Dendritic cell treated with granulocyte-macrophage colony-stimulating factor and Interleukin-4, amounts not matched to agents 40 ng/mL and 50 ng/mL, for 4 days (primary cell): Measurements from ENCODE around the gene DGKE.

Experiments used
- H3K27ac Mint-ChIP-seq: one replicate; pipeline ENCODE4 v1.8.0; 2022; ENCODE audit warnings: mild to moderate bottlenecking, mixed read lengths
- H3K27me3 Mint-ChIP-seq: one replicate; pipeline ENCODE4 v1.8.0; 2022; ENCODE audit warnings: mild to moderate bottlenecking, mixed read lengths
- H3K36me3 Mint-ChIP-seq: one replicate; pipeline ENCODE4 v1.8.0; 2022; ENCODE audit warnings: low read depth, mixed read lengths
- H3K4me1 Mint-ChIP-seq: one replicate; pipeline ENCODE4 v1.8.0; 2022; ENCODE audit warnings: low read depth, mixed read lengths
- H3K4me3 Mint-ChIP-seq: one replicate; pipeline ENCODE4 v1.8.0; 2022; ENCODE audit warnings: mild to moderate bottlenecking, moderate library complexity, mixed read lengths
- H3K9me3 Mint-ChIP-seq: one replicate; pipeline ENCODE4 v1.8.0; 2022; ENCODE audit warnings: mixed read lengths
- intact Hi-C: fragments of 100-400 bp; cut with micrococcal nuclease; formaldehyde crosslinking; loops from one replicate; pipeline ENCODE4 v1.15.0; 2022

The DGKE gene

GRCh38 chr17:56880133-56880532 lies 46.2 kb downstream of the DGKE start:
- Mint-ChIP-seq H3K9me3 (peaks cover 11% of the 10 kb centered on the region), H3K4me1 (peaks cover 51% of the 10 kb centered on the region)

DNA sequence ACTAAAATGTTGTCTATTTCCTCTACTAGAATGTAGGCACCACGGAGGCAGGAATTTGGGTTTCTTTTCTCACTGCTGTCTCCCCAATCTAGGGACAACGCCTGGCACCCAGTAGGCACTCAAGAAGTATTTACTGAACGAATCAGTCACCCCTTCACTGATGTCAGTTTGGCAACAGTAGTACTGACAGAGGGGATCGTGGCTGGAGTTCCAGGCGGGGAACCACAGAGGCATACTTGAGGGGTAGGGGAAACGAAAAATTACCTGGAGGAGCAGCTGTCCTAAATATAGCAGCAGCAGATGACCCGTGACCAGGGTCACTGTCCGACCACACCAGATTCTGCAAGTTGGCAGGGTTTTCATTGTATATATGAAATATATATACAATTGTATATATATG lies 46.6 kb downstream of the DGKE start:
- Mint-ChIP-seq H3K27me3 (peaks cover 5% of the 10 kb centered on the region), H3K4me1 (peaks cover 55% of the 10 kb centered on the region), H3K27ac (no peak overlapping the region), H3K9me3 (peaks cover 11% of the 10 kb centered on the region), H3K36me3 (peaks cover 23% of the 10 kb centered on the region), H3K4me3 (no peak overlapping the region)
- intact Hi-C loops: no loop called here

More at GRCh38 chr17:56880133-56880532, 46.2 kb downstream of the DGKE start:
- peaks cover 5% of the 10 kb centered on the region for H3K27me3 Mint-ChIP-seq
- H3K4me3 Mint-ChIP-seq: no peak overlapping the region
- peaks cover 19% of the 10 kb centered on the region for H3K36me3 Mint-ChIP-seq
- no peak overlapping the region for H3K27ac Mint-ChIP-seq
- intact Hi-C loops: no loop called here

- no peak overlapping the region for H3K4me3 Mint-ChIP-seq
- intact Hi-C loops: no loop called here
- peaks cover 35% of the 10 kb centered on the region for H3K36me3 Mint-ChIP-seq
- H3K9me3 Mint-ChIP-seq: peaks cover 11% of the 10 kb centered on the region
- H3K4me1 Mint-ChIP-seq: peaks cover 54% of the 10 kb centered on the region
- no peak overlapping the region for H3K27ac Mint-ChIP-seq
- peaks cover 5% of the 10 kb centered on the region for H3K27me3 Mint-ChIP-seq
Measured at GRCh38 chr17:56881685-56882295, 47.8 kb downstream of the DGKE start.

DNA sequence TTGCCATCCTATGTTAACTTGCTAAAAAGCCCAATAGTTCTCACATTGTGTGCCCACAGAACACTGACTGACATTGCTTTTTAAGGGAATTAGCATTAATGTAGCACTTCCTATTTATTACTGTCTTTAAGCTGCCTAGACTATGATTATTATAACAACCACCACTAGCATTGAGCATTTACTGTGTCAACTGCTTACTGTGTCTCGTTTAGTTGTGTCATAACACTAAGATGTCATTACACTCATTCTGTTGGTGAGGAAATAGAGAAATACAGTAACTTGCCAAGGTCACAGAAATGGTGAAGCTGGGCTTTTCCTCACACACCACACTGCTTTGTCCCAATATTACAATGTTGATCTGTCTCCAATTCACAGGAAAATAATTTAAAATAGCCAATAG lies 49.7 kb downstream of the DGKE start:
- H3K4me3 Mint-ChIP-seq: no peak overlapping the region
- H3K4me1 Mint-ChIP-seq: peaks cover 54% of the 10 kb centered on the region
- peaks cover 48% of the 10 kb centered on the region for H3K36me3 Mint-ChIP-seq
- intact Hi-C loops: no loop called here
- peaks cover 3% of the 10 kb centered on the region for H3K27me3 Mint-ChIP-seq
- no peak overlapping the region for H3K27ac Mint-ChIP-seq
- peaks cover 14% of the 10 kb centered on the region for H3K9me3 Mint-ChIP-seq

DNA sequence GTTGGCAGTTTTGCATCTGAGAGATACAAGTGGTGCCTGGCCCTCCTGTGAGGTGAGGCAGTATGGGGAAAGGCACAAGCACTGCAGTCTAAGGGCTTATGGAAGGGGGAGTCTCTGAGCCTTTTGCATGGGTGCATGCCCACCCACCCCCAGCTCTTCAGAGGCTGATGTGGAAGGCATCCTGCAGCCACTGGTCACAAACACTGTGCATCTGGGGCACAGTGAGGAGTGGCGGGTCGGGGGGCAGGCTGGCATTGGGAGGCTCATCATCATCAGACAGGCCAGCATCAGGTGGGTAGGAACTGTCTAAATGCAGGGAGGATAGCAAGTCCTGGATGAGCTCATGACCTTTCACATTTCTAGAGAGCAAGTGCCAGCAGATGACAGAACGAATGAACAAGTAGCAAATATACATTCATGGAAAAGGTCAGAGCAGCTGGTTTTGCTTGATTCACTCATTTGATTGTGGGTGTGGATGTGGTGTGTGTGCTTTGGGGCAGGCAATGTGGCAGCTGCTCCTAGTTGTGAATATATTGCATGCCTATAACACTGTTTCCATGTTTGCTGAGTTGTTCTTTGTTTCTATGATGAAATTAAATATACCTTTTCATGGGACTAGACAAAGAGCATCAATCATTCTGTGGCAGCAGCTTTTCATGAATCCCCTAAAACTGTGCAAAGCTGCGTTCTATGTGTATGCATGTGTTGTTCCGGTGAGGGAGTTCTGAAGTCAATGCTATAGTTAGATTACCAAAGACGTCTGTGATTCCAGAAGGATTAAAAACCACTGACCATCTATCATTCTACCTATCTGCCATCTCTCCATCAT lies 50.7 kb downstream of the DGKE start:
- intact Hi-C loops: no loop called here
- peaks cover 48% of the 10 kb centered on the region for H3K4me1 Mint-ChIP-seq
- H3K9me3 Mint-ChIP-seq: peaks cover 14% of the 10 kb centered on the region
- no peak overlapping the region for H3K27ac Mint-ChIP-seq
- no peak overlapping the region for H3K4me3 Mint-ChIP-seq
- H3K36me3 Mint-ChIP-seq: peaks cover 59% of the 10 kb centered on the region
- H3K27me3 Mint-ChIP-seq: no peaks in the 10 kb centered on the region

- peaks cover 65% of the 10 kb centered on the region for H3K36me3 Mint-ChIP-seq
- peaks cover 42% of the 10 kb centered on the region for H3K4me1 Mint-ChIP-seq
- H3K27ac Mint-ChIP-seq: no peak overlapping the region
- no peaks in the 10 kb centered on the region for H3K27me3 Mint-ChIP-seq
- H3K9me3 Mint-ChIP-seq: peaks cover 14% of the 10 kb centered on the region
- no peak overlapping the region for H3K4me3 Mint-ChIP-seq
- intact Hi-C loops: no loop called here
Measured at GRCh38 chr17:56885312-56885657, 51.3 kb downstream of the DGKE start.

GRCh38 chr17:56886288-56886731 lies 52.4 kb downstream of the DGKE start:
- peaks cover 37% of the 10 kb centered on the region for H3K4me1 Mint-ChIP-seq
- H3K4me3 Mint-ChIP-seq: no peak overlapping the region
- intact Hi-C loops: no loop called here
- H3K27me3 Mint-ChIP-seq: no peaks in the 10 kb centered on the region
- H3K36me3 Mint-ChIP-seq: peaks cover 75% of the 10 kb centered on the region
- H3K27ac Mint-ChIP-seq: no peak overlapping the region
- H3K9me3 Mint-ChIP-seq: peaks cover 14% of the 10 kb centered on the region

GRCh38 chr17:56887105-56887504 lies 53.2 kb downstream of the DGKE start:
- Mint-ChIP-seq H3K9me3 (peaks cover 14% of the 10 kb centered on the region), H3K4me3 (no peak overlapping the region), H3K36me3 (peaks cover 83% of the 10 kb centered on the region), H3K27ac (no peak overlapping the region), H3K4me1 (peaks cover 32% of the 10 kb centered on the region), H3K27me3 (no peaks in the 10 kb centered on the region)
- intact Hi-C loops: no loop called here

DNA sequence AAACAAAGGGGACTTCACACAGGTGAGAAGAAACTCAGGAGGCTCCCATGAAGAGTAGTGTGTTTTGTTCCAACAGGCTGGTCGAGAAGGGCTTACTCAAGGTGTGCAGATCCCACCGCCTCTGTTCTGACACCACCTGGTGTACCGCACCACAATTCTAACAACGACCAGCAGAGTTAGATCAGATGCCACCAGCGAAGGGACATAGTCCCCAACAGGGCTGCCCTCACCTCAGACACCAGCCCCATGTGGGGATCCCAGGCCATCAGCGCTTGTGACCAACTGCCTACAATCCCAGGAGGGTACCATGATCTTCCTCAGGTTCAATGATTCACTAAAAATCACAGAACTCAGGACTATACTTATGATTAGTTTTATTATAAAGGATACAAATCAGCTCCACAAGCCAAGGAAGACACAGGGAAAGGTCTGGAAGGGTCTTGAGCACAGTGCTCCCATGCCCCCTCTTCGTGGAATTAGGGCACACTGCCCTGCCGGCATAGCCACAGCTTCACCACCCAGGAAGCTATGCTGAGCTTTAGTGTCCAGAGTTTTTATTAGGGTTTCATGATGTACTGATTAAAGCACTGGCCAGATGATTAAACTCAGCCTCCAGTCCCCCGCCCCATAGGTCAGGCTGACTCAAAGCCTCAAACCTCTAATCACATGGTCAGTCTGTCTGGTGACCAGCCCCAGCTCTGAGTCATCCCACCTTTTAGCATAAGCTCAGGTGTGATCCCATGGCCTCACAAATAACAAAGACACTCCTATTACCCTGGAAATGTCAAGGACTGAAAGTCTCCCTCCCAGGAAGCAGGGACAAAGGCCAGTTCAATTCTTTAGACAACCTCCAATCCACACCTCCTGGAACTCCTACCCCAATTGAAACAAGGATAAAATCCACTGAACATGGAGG lies 53.9 kb downstream of the DGKE start:
- Mint-ChIP-seq H3K4me1 (peaks cover 39% of the 10 kb centered on the region), H3K9me3 (peaks cover 14% of the 10 kb centered on the region), H3K4me3 (no peak overlapping the region), H3K36me3 (peaks cover 90% of the 10 kb centered on the region), H3K27me3 (no peaks in the 10 kb centered on the region), H3K27ac (no peak overlapping the region)
- intact Hi-C loops: no loop called here

DNA sequence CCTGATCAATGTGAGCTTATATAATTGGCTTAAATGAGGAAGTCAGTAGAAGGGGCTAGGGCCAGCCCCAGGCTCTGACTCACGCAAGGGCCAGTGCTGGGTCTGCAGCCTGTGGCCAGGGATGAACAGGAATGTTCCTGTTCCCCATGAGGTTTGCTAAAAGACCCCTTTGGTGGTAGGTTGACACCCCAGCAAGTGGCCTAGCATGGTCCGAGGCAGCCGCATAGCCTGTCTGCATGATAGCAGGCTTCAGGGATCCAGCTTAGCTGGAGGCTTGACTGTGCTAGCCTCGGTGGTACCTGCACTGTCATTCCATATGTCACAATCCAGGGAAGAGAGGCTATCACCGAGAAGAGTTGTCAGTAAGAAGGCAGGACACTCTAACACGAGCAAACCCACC lies 56.4 kb downstream of the DGKE start:
- H3K4me1 Mint-ChIP-seq: peaks cover 25% of the 10 kb centered on the region
- H3K9me3 Mint-ChIP-seq: peaks cover 14% of the 10 kb centered on the region
- peaks cover 100% of the 10 kb centered on the region for H3K36me3 Mint-ChIP-seq
- intact Hi-C loops: loop anchor here (5.0 kb wide), 1 partner anchor 47 kb away; no protein-coding TSS in a partner anchor
- no peak overlapping the region for H3K4me3 Mint-ChIP-seq
- no peaks in the 10 kb centered on the region for H3K27me3 Mint-ChIP-seq
- no peak overlapping the region for H3K27ac Mint-ChIP-seq

DNA sequence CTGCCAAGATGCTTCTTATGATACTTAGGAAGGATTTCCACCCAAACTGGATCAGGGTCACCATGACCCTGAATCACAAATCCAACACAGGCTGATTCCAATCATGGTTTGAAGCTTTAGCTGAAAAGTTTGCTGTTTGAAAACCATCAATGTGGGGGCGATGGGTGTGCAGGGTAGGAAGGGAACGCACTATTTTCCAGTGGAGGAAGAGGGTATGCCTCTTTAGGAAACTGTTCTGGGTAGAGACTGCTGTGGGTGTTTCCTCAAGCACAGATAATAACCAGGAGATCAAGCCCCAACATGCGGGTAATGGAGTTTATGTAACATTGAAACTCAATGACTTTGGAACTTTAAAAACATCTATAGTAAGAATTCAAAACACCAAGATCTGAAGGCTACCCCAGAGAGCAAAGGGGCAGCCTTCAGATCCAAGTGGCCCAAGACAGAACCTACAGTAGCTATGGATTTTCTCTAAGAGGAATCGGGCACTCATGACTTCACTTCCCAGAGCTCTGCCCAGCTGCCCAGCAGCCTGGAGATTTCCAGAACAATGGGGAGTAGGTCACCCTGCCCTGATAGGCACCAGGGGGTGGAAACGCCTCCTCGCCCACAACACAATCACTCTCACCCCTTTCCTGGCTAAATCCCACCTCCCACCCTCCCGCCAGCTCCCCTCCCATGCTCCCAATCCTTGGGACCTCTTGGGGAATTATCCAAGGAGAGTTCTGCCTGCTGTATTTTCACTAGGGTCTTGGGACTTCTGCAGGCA lies 57.1 kb downstream of the DGKE start:
- Mint-ChIP-seq H3K27me3 (no peaks in the 10 kb centered on the region), H3K4me1 (peaks cover 22% of the 10 kb centered on the region), H3K27ac (no peak overlapping the region), H3K4me3 (no peak overlapping the region), H3K9me3 (peaks cover 14% of the 10 kb centered on the region), H3K36me3 (peaks cover 100% of the 10 kb centered on the region)
- intact Hi-C loops: loop anchor here (5.0 kb wide), 1 partner anchor 46 kb away; no protein-coding TSS in a partner anchor

DNA sequence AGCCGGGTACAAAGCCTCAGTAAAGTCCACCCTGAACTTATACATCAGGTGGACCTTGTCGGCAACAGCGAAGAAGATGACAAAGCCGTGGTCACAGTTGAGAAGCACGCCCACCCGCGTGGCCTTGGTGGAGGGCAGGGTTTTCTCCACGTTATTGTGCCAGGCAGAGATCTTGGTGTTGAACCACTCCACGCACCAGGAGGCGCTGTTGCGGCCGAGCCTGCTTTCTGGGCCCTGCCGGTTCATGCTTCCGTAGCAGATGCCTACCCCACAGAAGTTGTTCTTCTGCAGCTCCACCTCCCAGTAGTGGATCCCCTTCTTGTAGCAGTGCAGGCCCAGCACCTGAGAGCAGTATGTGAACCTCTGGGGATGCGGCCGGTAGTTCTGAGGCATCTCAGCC lies 57.8 kb downstream of the DGKE start:
- H3K4me3 Mint-ChIP-seq: no peak overlapping the region
- no peak overlapping the region for H3K27ac Mint-ChIP-seq
- peaks cover 16% of the 10 kb centered on the region for H3K4me1 Mint-ChIP-seq
- H3K9me3 Mint-ChIP-seq: peaks cover 14% of the 10 kb centered on the region
- peaks cover 99% of the 10 kb centered on the region for H3K36me3 Mint-ChIP-seq
- intact Hi-C loops: loop anchor here (5.0 kb wide), 1 partner anchor 46 kb away; no protein-coding TSS in a partner anchor
- H3K27me3 Mint-ChIP-seq: no peaks in the 10 kb centered on the region

- H3K4me1 Mint-ChIP-seq: peaks cover 15% of the 10 kb centered on the region
Measured at GRCh38 chr17:56892333-56892732, 58.4 kb downstream of the DGKE start.

More at GRCh38 chr17:56892333-56892732, 58.4 kb downstream of the DGKE start:
- H3K27ac Mint-ChIP-seq: no peak overlapping the region
- H3K27me3 Mint-ChIP-seq: no peaks in the 10 kb centered on the region
- H3K9me3 Mint-ChIP-seq: peaks cover 13% of the 10 kb centered on the region
- no peak overlapping the region for H3K4me3 Mint-ChIP-seq
- H3K36me3 Mint-ChIP-seq: peaks cover 99% of the 10 kb centered on the region
- intact Hi-C loops: loop anchor here (5.0 kb wide), 1 partner anchor 45 kb away; no protein-coding TSS in a partner anchor
